ENCODE data around the gene CLEC2A. TPM values are rescaled to one million over a fixed set of nuclear protein-coding genes. Genes with fewer than 3 reads are reported as not detected.
"Not testable (repeated sequence)": the region's sequence is repeated elsewhere in the genome, so short reads cannot be mapped to it uniquely, and the experiment has no call there.

Gene CLEC2A
- total RNA-seq, 1 donor from 2014 or later: not detected

DNA sequence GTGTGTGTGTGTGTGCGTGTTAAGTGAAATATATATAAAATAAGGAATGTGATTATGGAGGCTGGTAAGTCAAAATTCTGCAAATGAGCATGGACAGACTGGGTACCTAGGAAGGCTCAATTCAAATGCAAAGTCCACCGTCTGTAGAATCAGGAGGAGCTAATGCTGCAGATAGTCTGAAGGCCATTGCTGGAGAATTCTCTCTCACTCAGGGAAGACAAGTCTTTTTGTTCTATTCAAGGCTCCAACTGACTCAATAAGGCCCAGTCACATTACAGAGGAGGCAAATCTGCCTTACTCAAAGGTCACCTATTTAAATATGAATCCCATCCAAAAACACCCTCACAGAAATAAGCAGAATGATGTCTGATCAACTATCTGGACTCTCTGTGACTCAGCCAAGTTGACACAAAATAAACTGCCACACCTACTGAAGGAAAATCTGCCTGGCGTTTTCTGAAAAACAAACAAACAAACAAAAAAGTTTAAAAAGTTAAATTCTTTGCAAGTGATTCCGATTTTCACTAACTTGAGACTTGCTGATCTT, 51.6 kb downstream of the CLEC2A start:
- no peak for DNase-seq

DNA sequence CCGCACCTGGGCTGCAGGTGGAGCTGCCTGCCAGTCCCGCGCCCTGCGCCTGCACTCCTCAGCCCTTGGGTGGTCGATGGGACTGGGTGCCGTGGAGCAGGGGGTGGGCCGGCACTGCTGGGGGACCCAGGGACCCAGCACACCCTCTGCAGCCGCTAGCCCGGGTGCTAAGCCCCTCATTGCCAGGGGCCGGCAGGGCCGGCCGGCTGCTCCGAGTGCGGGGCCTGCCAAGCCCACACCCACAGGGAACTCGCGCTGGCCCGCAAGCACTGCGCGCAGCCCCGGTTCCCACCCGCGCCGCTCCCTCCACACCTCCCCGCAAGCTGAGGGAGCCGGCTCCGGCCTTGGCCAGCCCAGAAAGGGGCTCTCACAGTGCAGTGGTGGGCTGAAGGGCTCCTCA, 56.0 kb downstream of the CLEC2A start:
- not testable (repeated sequence) for DNase-seq

DNA sequence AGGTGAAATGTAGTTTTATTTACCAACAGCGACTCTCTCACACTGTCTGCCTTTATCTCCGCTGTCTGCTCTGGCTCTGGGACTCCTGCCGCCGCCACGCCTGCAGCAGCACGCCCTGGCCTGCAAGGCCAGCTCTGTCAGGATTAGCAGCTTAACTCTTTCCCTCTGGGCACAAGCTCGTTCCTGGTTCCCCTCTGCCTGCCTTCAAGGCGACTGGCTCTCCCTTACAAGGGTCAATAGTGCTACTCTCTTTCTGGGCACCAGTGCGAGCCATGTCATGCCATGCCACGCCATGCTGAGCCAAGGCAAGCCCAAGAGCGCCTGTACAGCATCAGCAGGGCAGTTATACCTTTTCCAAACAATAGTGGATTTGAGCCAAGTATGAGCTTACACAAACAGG, 59.4 kb downstream of the CLEC2A start:
- no peak for DNase-seq

DNA sequence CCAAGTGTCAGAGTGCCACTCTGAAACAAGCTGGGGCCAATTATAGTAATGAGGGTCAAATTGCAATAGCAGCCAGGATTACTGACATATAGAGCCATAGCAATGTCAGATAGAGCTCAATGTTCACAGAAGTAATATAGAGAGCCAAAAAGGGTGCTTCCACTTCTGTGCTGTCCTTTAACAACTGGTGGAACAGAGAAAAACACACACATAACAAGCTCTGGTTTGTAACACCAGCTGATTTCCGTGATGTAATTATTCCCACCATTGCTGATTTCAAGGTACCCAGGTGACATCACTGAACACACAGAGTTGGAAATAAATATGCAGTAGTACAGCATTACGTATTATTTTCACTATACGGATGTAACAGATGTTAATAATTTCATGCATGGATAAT, 60.0 kb downstream of the CLEC2A start:
- DNase-seq: no peak

DNA sequence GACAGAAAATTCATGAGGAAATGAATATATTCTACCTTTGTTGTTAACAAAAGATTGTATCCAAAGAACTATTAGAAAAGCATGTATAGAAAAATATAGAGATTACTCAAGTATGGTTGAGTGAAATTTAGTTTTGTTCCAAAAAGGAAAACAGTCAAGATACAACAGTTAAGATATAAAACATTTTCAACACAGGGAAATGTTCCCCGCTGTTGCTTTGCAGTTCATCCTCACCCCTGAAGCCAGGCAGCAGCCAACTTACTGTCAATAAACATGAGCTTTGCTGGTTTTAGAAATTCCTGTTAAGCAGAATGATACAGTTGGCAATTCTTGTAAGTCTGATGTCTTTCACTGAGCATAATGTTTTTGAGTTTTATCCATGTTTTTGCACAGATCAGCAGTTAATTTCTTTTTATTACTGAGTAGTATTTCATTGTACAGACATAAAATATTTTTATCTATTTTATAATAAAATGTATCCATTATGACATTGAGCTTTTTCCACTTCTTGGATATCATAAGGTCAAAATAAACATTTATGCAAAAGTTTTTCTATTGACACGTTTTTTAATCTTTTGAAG, 61.8 kb downstream of the CLEC2A start:
- DNase-seq: no peak

DNA sequence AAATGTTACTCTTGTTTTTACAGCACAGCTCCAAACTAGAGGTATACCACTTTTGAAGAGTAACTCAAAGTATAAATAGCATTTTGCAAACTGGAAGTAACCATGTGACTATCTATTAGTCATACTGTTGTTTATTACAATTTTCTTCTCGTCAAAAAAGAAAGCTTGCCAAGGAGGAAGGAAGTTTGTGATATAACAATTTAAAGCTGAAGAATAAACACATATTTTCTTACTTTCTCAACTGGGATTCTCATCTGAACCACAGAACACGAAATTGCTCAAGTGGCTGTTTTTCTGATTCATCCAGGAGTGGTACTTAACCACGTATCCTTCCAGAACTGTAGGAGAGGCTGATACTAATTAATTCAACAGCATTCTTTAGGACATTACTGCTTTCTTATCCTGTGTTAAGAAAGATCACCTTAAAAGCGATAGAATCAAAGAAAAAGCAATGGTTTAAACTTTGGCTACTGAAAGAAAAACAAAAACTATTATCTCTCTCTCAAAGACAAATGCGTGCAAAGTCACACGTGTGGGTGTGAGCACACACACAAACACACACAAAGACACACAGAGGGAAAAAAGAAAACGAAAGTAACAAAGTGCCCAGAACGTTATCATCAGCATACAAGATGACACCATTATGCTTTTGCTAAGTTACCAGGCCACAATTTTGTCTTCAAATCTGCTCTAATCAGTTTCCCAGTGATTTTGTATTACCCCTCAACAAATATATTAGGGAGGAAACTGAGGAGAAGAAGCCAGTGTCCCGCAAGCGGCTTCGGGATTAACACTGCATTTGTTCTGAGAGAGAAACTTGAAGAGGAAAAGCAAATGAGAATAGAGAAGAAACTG, 62.6 kb downstream of the CLEC2A start, which contains the start of gene CLEC2B:
CLEC2B (minus strand) TSS at position 48 of the 855 bp plus-strand sequence.
- DNase-seq: no peak

DNA sequence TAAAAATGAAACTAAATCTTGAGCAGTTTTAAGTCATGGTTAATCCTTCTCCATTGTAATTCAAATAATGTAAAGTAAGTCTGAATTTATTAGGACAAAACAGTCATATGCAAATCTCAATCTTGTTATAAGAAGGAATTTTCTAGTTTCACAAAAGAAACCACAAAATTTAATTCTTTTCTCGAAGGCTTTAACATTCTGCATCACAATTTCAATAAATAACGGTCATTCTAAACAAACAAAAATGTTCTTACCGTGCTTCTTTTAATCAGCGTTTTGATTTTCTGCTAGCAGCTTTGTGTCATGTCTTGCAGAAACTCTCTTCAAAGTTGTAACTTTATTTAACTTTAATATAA, 63.2 kb downstream of the CLEC2A start:
- no peak for DNase-seq

DNA sequence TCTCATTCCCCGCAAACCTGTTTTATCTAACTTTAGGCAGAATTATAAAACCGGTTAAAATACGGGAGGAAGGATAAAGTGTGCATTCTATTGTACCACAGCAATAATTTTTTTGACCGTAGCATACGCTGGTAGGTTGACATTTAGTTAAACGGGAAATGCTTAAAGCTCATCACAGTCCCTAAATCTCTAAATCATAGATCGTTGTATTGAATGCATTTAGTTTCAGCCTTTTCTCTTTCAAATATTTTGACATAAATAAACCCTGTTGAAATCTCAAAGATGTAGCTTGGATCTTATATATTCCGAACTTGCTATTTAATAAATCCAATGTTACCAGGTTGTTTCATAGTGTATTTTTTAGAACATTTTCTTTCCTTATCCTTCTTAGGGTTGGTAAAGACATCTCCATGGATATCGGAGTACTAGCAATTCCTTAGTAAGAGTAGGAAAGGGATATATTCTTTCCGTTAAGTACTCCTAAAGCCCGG, 63.8 kb downstream of the CLEC2A start:
- no peak for DNase-seq

DNA sequence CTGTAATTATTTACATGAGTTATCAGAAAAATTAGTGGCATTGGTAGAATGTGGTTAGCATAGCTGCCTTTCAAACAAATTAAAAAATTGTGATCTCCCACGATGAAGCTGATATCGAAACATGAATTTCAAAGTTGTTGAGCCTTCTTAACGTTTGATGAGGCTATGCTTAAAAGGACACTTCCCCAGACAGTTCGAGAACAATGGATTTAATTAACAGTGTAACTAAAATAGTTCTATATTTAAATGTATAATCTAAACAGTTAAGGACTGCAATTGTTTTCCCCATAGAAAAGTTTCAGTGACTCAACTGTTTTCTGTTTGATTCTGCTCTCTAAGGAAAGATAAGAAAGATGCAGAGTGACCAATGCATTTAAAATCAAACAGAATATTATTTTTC, 64.6 kb downstream of the CLEC2A start:
- DNase-seq: no peak

DNA sequence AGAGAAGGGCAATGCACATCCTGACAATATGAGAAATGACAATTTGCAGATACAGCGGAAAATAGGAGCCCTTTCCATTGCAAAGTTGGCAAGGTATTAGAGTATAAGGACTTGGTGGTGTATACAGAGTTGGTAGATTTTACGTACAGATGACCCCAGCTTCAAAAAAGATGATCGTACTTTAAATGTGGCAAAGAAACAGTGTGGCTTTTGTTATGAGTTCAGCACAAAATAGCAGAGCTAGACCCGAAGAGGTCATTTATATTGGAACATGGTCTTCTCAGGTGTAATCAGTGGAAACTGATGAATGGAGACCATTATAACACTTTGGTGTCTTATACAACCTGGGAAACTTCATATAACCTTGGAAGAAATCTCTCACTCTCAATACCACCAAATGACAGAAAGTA, 65.3 kb downstream of the CLEC2A start:
- no peak for DNase-seq

DNA sequence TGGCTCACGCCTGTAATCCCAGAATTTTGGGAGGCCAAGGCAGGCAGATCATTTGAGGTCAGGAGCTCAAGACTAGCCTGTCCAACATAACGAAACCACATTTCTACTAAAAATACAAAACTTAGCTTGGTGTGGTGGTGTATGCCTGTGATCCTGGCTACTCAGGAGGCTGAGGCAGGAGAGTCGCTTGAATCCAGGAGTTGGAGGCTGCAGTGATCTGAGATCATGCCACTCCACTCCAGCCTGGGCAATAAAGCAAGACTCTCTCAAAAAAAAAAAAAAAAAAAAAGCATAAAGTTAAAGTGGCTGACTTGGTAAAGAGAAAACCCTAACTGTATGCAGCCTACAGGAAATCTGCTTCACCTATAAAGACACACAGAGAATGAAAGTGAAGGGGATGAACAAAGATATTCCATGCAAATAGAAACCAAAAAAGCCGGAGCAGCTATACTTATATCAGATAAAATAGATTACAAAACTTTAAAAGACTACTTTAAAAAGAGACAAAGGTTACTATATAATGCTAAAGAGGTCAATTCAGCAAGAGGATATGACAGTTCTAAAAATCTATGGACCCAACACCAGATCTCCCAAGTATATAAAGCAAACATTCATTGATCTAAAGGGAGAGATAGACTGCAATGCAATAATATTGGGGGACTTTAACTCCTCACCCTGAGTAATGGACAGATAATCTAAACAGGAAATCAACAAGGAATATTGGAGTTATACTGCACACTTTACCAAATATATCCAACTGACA, 67.1 kb downstream of the CLEC2A start:
- no peak for DNase-seq

Other genes starting within 250 kb of the CLEC2A start
- not detected for gene CLECL1, start 199.3 kb downstream of the CLEC2A start, total RNA-seq
- 0.62 TPM for gene CD69, start 171.5 kb downstream of the CLEC2A start, total RNA-seq
- 0.47 TPM for gene KLRF1, start 104.9 kb downstream of the CLEC2A start, total RNA-seq
- 2.7 TPM for gene CLEC2B, start 63.0 kb downstream of the CLEC2A start, total RNA-seq
- gene KLRF2, start 50.9 kb downstream of the CLEC2A start, total RNA-seq: not detected
- gene CLEC12A, start 39.0 kb upstream of the CLEC2A start, total RNA-seq: not detected
- not detected for gene CLEC1B, start 66.8 kb upstream of the CLEC2A start, total RNA-seq
- gene CLEC12B, start 78.3 kb upstream of the CLEC2A start, total RNA-seq: not detected
- not detected for gene CLEC9A, start 98.3 kb upstream of the CLEC2A start, total RNA-seq
- gene CLEC1A, start 166.6 kb upstream of the CLEC2A start, total RNA-seq: 0.62 TPM
- 4.5 TPM for gene CLEC7A, start 197.8 kb upstream of the CLEC2A start, total RNA-seq
- 7.3 TPM for gene OLR1, start 239.8 kb upstream of the CLEC2A start, total RNA-seq
- gene TMEM52B, start 246.7 kb upstream of the CLEC2A start, total RNA-seq: 0.62 TPM